Epithelial cell of esophagus (primary cell): ENCODE results near the gene ARID5A.

Experiments
- DNase-seq: peaks from one replicate; pipeline ENCODE4 v3.0.0; 2010; ENCODE audit warnings: low read depth
- H3K4me3 ChIP-seq: 2 replicates; pipeline ENCODE4 v1.5.1; 2011; ENCODE audit warnings: mild to moderate bottlenecking, low read length, control low read depth
- TF ChIP-seq, protein P1 (sequence below): IDR thresholded peaks from 2 replicates; pipeline ENCODE4 v1.5.1; 2011; ENCODE audit warnings: low read depth, mild to moderate bottlenecking, low read length, control low read depth, inconsistent platforms; ENCODE audit not compliant: insufficient read depth; ENCODE audit errors: missing control alignments

The ARID5A gene

DNA sequence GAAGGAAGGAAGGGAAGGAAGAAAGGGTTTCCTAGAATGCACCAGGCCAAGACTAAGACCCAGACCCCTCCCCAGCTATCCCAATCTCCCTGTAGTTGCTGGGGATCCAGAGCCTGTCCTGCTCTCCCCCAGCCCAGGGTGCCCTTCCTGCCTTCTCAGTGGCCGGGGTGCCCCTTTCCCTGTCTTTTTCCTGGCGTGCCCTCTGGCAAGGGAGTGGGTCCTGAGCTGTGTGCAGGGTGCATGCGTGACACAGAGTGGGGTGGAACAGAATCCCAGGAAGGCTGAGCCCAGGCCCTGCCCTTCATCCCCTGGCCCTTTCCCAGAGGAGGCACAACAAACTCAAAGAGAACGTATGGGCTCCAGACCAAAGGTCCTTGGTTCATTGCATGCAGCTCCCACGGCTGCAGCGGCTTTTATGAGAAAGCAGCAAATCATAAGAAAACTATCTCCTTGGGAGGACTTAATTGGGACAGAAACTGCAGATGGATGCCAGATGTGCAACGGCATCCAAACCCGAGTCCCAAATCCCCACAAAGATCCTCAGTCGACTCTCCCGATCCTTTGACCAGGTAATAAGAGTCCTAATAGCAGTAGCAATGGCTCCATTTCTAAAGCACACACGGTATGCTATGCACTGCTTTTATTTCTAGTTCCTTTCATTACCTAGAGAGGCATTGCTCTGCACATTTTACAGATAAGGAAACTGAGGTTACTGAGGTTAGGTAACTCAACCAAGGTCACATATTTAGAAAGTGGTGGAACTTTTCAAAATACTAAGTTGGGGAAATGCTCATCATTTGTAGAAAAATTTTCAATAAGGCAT is 12.7 kb upstream of the ARID5A start:
- DNase-seq: no peak
- TF ChIP-seq, protein P1, sequence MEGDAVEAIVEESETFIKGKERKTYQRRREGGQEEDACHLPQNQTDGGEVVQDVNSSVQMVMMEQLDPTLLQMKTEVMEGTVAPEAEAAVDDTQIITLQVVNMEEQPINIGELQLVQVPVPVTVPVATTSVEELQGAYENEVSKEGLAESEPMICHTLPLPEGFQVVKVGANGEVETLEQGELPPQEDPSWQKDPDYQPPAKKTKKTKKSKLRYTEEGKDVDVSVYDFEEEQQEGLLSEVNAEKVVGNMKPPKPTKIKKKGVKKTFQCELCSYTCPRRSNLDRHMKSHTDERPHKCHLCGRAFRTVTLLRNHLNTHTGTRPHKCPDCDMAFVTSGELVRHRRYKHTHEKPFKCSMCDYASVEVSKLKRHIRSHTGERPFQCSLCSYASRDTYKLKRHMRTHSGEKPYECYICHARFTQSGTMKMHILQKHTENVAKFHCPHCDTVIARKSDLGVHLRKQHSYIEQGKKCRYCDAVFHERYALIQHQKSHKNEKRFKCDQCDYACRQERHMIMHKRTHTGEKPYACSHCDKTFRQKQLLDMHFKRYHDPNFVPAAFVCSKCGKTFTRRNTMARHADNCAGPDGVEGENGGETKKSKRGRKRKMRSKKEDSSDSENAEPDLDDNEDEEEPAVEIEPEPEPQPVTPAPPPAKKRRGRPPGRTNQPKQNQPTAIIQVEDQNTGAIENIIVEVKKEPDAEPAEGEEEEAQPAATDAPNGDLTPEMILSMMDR: no peak
- H3K4me3 ChIP-seq: no peak overlapping the region

DNA sequence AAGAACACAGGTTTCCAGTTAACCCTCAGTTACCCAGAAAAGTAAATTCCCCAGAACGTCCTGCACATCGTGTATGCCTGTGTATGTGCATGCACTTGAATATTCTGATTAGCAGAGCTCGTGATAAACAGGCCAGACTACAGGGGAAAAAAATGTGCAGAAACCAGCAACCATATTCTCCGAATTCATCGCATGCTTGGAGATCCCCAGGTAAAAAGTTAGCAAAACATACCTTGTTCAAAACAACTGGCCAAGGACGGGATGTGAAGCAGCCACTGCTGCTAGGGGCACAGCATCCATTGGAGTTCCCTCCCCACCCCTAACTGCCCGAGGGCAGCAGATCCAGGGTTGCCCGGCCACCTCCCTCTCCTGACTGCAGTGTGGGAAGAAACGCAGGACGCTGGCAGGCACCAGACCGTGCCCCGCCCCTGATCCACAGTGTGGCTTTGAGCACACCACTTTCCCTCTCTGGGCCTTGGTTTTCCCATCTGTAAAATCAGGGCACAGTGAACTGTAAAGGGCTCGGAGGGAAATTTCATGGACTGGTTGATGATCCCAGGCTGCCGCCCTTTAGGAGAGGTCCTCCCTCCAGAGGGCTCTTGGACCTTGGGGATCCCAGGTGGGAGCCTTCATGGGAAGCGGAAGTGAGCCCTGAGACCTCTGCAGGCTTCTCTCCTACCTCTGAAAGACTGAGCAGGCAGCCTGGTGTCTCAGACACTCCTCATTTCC is 11.9 kb upstream of the ARID5A start:
- no peak for DNase-seq
- no peak overlapping the region for H3K4me3 ChIP-seq
- TF ChIP-seq, protein P1: no peak

DNA sequence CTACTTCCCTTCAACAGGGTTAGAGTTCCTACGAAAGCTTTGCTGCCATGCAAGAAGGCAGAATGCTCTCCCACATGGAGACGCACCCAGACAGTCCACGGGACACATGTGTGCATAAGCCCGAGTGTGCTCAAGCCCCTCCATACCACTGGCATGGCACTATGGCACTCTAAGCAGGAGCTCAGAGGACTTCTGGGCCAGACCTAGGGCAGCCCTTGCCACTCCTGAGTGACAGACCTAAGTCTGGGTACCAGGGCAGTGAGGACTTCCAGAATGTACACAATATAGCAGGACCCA is 11.4 kb upstream of the ARID5A start:
- no peak for DNase-seq
- TF ChIP-seq, protein P1: no peak
- no peak overlapping the region for H3K4me3 ChIP-seq

DNA sequence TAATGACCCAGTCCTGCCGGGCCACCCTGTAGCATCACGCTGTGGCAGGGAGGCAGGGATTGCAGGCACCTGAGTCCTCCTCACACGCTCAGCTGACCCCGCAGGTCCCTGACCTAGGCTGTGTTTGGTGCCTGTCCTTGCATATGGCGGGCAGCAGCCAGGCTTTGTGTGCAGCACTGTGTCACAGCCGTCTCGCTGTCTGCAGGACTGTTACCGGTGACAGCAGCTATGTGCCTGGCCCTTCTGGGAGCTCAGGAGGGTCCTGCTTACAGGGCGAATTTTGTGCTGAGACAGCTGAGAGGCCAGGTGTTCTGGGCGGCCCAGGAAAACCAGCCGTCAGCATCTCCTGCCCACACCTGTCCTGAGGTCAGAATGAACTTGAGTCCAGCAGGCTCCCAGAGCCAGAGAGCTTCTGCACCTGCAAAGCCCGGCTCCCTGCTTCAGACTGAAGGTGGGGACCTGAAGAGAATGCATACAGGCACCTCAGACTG is 10.4 kb upstream of the ARID5A start:
- no peak for DNase-seq
- no peak overlapping the region for H3K4me3 ChIP-seq
- TF ChIP-seq, protein P1: no peak

DNA sequence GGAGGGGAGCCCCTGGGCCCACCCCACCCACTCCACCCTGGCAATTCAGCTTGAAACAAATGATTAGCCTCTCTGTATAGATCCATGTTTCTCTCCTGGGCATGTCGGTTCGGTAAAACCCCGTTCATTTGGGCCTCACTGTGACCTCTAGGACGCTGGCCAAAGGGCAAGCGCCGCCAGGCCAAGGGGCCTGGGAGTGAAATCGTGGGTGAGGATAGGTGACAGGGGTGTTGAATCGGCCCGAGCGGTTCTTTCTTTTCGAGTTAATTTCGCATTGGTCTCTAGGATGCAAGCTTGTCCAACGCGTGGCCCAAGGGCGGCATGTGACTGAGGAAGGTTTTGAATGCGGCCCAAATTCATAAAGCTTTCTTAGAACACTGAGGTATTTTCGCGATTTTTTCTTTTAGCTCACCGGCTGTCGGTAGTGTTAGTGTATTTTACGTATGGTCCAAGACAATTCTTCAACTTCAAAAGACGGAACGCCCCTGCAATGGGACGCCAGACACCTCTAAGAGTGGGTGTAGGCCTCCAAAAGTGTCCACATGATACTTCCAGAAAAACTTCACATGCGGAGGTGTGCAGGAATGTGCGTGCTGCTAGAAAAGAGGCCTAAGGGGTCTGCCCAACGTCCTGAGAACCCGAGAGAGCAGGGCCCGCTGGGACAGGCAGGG is 9.8 kb upstream of the ARID5A start:
- TF ChIP-seq, protein P1: no peak
- peak overlapping the region; percentile 31 for H3K4me3 ChIP-seq
- DNase-seq: no peak

DNA sequence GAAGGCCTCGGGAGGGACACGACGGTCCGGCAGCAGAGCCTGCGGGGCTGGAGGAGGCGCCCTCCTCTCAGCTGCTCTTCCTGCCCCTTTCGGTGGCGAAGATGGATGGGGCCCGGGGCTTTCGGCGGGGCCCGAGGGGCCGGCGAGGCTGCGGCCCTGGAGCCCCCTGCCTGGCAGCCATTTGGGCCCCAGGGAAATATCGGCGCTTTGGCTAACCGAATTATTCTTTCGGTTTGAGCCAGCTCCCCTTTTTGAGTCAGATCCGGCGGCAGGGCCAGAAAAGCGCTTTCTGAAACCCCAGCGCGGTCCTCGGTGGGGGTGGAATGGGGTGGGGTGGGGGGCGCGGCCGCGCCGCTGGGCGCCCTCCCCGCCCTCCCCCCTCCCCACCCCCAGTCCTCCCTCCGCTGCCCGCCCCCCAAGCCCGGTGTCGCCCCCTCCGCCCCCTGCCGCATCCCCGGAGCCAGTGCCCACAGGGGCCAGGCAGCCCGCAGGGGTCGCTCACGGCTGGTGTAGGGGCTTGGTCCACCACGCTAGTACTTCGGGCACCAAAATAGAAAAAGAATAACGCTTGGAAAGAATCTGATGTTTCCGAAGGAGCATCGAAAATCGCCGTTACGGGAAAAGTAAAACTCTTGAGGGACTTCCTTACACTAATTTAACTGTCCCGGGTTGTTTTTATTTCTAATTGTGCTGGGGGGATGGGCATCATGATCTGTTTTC is 9.1 kb upstream of the ARID5A start:
- TF ChIP-seq, protein P1: no peak
- no peak for DNase-seq
- peak overlapping the region; percentile 31 for H3K4me3 ChIP-seq
